Measurements from ENCODE around the gene HERC6.

The HERC6 gene

DNA sequence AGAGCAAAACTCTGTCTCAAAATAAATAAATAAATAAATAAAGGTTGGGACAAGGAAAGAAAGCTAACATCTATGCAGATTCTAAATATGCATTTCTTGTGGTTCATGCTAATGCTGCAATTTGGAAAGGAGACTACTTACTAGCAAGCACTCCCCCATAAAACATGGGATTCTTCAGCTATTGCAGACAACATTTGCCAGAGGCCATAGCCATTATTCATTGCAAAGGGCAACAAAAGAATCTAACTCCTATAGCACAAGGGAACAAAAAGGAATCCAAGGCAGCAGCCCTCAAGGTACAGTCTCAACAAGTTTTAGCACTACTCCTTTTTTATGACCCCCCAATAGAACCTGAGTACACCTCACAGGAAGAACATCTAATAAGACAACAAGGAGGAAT lies 70.2 kb downstream of the HERC6 start:
- TF ChIP-seq ZNF701 (tag by site-specific recombination; IDR thresholded peaks at IDR 0.05), result no peak
- POLR2A ChIA-PET, result interaction anchor here (0.7 kb wide), 2 partner anchors 97 to 209 kb away, joined by 3 to 5 read pairs; no protein-coding TSS in a partner anchor
- Histone ChIP-seq H3K36me3 (ENCODE audit: control insufficient read depth in 2 of 2, insufficient read depth in 1 of 2, low read length in 2 of 2) (no peaks in the 10 kb centered on the region), H3K27ac (ENCODE audit: extremely low read depth, low read depth, low read length) (no peak overlapping the region), H3K4me3 (ENCODE audit: low read depth, low read length) (no peak overlapping the region), H3K4me1 (ENCODE audit: control insufficient read depth, insufficient read depth, low read length) (no peaks in the 10 kb centered on the region), H3K9me3 (ENCODE audit: control insufficient read depth, insufficient read depth, low read depth, low read length) (no peaks in the 10 kb centered on the region)
- CTCF ChIA-PET, result interaction anchor here (0.6 kb wide), 1 partner anchor 7 kb away, joined by 5 read pairs; no protein-coding TSS in a partner anchor

- Histone ChIP-seq H3K4me1 (ENCODE audit: control insufficient read depth, insufficient read depth, low read length) (no peaks in the 10 kb centered on the region), H3K36me3 (ENCODE audit: control insufficient read depth in 2 of 2, insufficient read depth in 1 of 2, low read length in 2 of 2) (no peaks in the 10 kb centered on the region), H3K4me3 (ENCODE audit: low read depth, low read length) (no peak overlapping the region), H3K27ac (ENCODE audit: extremely low read depth, low read depth, low read length) (no peak overlapping the region), H3K9me3 (ENCODE audit: control insufficient read depth, insufficient read depth, low read depth, low read length) (no peaks in the 10 kb centered on the region)
- ChIA-PET POLR2A (interaction anchor here (0.7 kb wide), 2 partner anchors 97 to 210 kb away, joined by 3 to 5 read pairs; no protein-coding TSS in a partner anchor), CTCF (no interaction called here)
- TF ChIP-seq ZNF530 (tag by site-specific recombination; IDR thresholded peaks at IDR 0.05; ENCODE audit: low read depth) (no peak), ZNF18 (tag by site-specific recombination; IDR thresholded peaks at IDR 0.05) (no peak), ATF2 (tag by site-specific recombination; IDR thresholded peaks at IDR 0.05; ENCODE audit: low read depth) (no peak), KLF10 (tag by site-specific recombination; IDR thresholded peaks at IDR 0.05) (no peak), ZNF416 (tag by site-specific recombination; IDR thresholded peaks at IDR 0.05) (no peak), ZSCAN16 (tag by site-specific recombination; IDR thresholded peaks at IDR 0.05) (no peak), YY2 (tag by site-specific recombination; IDR thresholded peaks at IDR 0.05) (no peak), ZBTB10 (tag by site-specific recombination; IDR thresholded peaks at IDR 0.05) (no peak), HOXA7 (CRISPR knock-in tag; IDR thresholded peaks at IDR 0.05; ENCODE audit: borderline replicate concordance) (no peak), ZNF140 (tag by site-specific recombination; IDR thresholded peaks at IDR 0.05) (no peak), ZIC2 (tag by site-specific recombination; IDR thresholded peaks at IDR 0.05) (no peak)
- TF ChIP-seq, protein P1, sequence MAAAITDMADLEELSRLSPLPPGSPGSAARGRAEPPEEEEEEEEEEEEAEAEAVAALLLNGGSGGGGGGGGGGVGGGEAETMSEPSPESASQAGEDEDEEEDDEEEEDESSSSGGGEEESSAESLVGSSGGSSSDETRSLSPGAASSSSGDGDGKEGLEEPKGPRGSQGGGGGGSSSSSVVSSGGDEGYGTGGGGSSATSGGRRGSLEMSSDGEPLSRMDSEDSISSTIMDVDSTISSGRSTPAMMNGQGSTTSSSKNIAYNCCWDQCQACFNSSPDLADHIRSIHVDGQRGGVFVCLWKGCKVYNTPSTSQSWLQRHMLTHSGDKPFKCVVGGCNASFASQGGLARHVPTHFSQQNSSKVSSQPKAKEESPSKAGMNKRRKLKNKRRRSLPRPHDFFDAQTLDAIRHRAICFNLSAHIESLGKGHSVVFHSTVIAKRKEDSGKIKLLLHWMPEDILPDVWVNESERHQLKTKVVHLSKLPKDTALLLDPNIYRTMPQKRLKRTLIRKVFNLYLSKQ (tag by site-specific recombination; IDR thresholded peaks at IDR 0.05; ENCODE audit: borderline replicate concordance), result no peak
- TF ChIP-seq, protein P2, sequence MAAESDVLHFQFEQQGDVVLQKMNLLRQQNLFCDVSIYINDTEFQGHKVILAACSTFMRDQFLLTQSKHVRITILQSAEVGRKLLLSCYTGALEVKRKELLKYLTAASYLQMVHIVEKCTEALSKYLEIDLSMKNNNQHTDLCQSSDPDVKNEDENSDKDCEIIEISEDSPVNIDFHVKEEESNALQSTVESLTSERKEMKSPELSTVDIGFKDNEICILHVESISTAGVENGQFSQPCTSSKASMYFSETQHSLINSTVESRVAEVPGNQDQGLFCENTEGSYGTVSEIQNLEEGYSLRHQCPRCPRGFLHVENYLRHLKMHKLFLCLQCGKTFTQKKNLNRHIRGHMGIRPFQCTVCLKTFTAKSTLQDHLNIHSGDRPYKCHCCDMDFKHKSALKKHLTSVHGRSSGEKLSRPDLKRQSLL (tag by site-specific recombination; IDR thresholded peaks at IDR 0.05), result no peak
These were observed 70.6 kb downstream of the HERC6 start for GRCh38 chr4:88449290-88449689.

All from HEK293 (cell line).